ENCODE results near the gene MED13L. TPM values are rescaled to one million over a fixed set of nuclear protein-coding genes. Genes with fewer than 3 reads are reported as not detected.
A peak's percentile ranks its signal among the peaks of the same experiment; 100 is the strongest.

MED13L gene
- total and polyA plus RNA-seq, 11 donors, result 12.2 to 84.1 (median 60.2) TPM

DNA sequence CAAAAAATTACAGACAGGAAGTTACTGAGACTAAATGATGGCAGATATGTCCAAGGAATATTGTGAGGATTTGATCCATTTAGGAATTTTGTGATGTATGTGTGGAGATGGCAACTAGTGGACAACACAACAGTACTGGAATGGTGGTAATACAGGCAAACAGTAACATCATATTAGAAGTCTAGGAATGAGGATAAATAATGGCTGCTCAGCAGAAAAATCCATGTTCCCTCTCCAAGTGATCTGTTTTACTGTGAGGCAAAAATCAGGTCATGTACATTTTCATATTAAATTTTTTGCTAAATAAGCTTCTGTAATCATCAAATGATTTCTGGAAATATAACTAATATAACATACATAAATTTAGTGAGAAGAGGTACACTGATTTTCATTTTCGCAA is 108.4 kb downstream of the MED13L start:
- ATAC-seq (no peak), DNase-seq (no peak)
- Histone ChIP-seq H3K27me3 (no peaks in the 10 kb centered on the region), H3K36me3 (no peaks in the 10 kb centered on the region), H3K4me1 (peaks cover 0 to 68% (median 45%) of the 10 kb centered on the region in 12 donors), H3K9me3 (no peaks in the 10 kb centered on the region), H3K27ac (no peak overlapping the region), H3K4me3 (no peak overlapping the region)
- TF ChIP-seq, protein P1, sequence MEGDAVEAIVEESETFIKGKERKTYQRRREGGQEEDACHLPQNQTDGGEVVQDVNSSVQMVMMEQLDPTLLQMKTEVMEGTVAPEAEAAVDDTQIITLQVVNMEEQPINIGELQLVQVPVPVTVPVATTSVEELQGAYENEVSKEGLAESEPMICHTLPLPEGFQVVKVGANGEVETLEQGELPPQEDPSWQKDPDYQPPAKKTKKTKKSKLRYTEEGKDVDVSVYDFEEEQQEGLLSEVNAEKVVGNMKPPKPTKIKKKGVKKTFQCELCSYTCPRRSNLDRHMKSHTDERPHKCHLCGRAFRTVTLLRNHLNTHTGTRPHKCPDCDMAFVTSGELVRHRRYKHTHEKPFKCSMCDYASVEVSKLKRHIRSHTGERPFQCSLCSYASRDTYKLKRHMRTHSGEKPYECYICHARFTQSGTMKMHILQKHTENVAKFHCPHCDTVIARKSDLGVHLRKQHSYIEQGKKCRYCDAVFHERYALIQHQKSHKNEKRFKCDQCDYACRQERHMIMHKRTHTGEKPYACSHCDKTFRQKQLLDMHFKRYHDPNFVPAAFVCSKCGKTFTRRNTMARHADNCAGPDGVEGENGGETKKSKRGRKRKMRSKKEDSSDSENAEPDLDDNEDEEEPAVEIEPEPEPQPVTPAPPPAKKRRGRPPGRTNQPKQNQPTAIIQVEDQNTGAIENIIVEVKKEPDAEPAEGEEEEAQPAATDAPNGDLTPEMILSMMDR (IDR thresholded peaks at IDR 0.05), result no peak
- no peak for TF ChIP-seq POLR2A (IDR thresholded peaks at IDR 0.05)
- WGBS, 4 donors, result 94 to 99% (median 97%) methylated on average over 1 of the region's 1 CpG
- intact Hi-C loops (cut with DNase I), result loop anchor here in 1 of 10 donors (1.0 kb wide), 1 partner anchor 13 kb away; no protein-coding TSS in a partner anchor

DNA sequence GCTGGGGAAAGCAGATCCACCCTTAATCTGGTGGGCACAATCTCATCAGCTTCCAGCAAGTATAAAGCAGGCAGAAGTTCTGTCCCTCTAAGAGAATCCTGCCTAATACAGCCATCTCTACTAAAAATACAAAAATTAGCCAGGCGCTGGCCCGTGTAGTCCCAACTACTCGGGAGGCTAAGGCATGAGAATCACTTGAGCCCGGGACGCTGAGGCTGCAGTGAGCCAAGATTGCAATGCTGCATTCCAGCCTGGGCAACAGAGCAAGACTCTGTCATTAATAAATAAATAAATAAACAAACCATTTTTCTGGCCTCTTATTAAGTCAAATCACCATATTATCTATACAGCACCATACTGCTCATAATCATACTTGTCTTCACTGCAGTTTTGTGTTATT is 111.2 kb downstream of the MED13L start:
- no peaks in the 10 kb centered on the region for H3K36me3 ChIP-seq
- 71 to 84% (median 81%) methylated on average over 5 of the region's 5 CpGs for WGBS, 4 donors
- H3K4me1 ChIP-seq, result peaks cover 2 to 58% (median 41%) of the 10 kb centered on the region in 12 donors
- no peaks in the 10 kb centered on the region for H3K9me3 ChIP-seq
- no peak for ATAC-seq
- H3K4me3 ChIP-seq, result no peak overlapping the region
- intact Hi-C loops (cut with DNase I), result no loop called here
- no peak for TF ChIP-seq POLR2A (IDR thresholded peaks at IDR 0.05)
- no peak for DNase-seq
- H3K27ac ChIP-seq, result no peak overlapping the region
- no peaks in the 10 kb centered on the region for H3K27me3 ChIP-seq

DNA sequence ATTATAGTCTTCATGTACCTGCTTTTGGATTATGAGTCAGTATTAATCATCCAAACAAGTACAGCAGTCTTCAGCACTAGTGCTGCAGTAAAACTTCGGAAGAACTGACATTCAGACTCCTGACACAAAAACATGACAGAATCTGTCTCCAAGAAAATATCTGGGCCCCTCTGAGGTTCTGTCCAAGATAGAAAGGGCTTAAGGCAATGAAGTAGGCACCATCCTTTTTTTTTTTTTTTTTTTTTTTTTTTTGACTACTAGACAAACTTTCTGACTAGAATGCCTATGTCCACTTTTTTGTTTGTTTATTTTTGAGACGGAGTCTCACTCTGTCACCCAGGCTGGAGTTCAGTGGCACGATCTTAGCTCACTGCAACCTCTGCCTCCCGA is 112.5 kb downstream of the MED13L start:
- Histone ChIP-seq H3K4me3 (no peak overlapping the region), H3K27ac (peak overlapping the region in 7 of 12 donors; percentile 5 to 50 (median 25)), H3K36me3 (no peaks in the 10 kb centered on the region), H3K27me3 (no peaks in the 10 kb centered on the region), H3K4me1 (peaks cover 3 to 65% (median 44%) of the 10 kb centered on the region in 12 donors), H3K9me3 (no peaks in the 10 kb centered on the region)
- peak in 2 of 4 donors; percentile 53 to 69 for ATAC-seq
- DNase-seq, result no peak
- intact Hi-C loops (cut with DNase I), result no loop called here
- 65 to 78% (median 72%) methylated on average over 4 of the region's 4 CpGs for WGBS, 4 donors
- TF ChIP-seq, protein P1 (IDR thresholded peaks at IDR 0.05), result no peak
- no peak for TF ChIP-seq POLR2A (IDR thresholded peaks at IDR 0.05)

DNA sequence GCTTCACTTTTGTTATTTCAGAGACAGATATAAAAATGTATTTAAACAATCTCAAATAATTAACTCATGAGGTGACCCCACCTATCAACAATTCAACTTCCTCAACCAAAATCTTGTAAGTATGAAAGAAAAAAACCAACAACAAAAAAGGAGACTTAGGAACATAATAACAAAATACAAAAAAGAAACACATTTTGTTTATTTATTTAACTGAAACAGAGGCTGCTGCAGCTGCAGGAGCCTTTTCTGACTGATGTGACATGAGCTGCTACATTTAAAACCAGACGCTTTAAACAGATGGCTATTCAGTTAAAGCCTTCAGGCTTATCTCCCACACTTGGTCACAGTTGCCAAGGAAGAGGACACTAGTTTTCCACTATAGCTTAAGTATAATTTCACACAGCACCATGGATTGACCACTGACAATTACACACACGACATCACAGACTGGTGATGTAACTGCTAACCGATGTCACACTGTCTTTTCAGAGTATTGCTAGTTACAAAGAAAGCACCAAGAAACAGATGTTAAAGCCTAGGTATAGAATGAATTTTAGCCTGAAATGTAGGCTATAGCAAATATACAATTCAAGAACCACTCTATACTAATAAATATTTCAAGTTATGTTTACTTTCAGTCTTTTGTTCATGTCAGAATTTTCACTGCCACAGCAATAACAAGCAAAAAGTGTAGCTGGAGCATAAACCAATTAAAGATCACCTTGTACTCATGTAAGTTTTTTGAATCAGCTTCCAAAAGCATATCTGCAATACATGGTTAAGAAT is 113.0 kb downstream of the MED13L start:
- Histone ChIP-seq H3K4me3 (no peak overlapping the region), H3K27me3 (no peaks in the 10 kb centered on the region), H3K36me3 (no peaks in the 10 kb centered on the region), H3K9me3 (no peaks in the 10 kb centered on the region), H3K4me1 (peaks cover 8 to 71% (median 50%) of the 10 kb centered on the region in 12 donors), H3K27ac (peak overlapping the region in 8 of 12 donors; percentile 5 to 50 (median 24))
- peak; percentile 34 to 59 (median 46) for ATAC-seq
- no peak for DNase-seq
- 4 to 18% (median 8%) methylated on average over 3 of the region's 3 CpGs for WGBS, 4 donors
- TF ChIP-seq, protein P1 (IDR thresholded peaks at IDR 0.05), result no peak
- TF ChIP-seq POLR2A (IDR thresholded peaks at IDR 0.05), result no peak
- intact Hi-C loops (cut with DNase I), result no loop called here

Data from heart left ventricle (tissue), 16 donors.